ENCODE results near the gene RAB11FIP4. TPM values are rescaled to one million over a fixed set of nuclear protein-coding genes. Genes with fewer than 3 reads are reported as not detected.
"Not testable (repeated sequence)": the region's sequence is repeated elsewhere in the genome, so short reads cannot be mapped to it uniquely, and the experiment has no call there.

RAB11FIP4 gene
- total RNA-seq (1 to 10 TPM in 8 of 9 donors, under 1 TPM in 1; 0.48 to 3.8 (median 2.5) TPM), polyA plus RNA-seq (1 to 10 TPM in 1 of 3 donors, under 1 TPM in 2; 0.54 to 2.1 (median 0.92) TPM)
- long read RNA-seq, donor 1: 0 reads
- long read RNA-seq, donor 2: 0 reads
- long read RNA-seq, donor 3: 0 reads
- long read RNA-seq, donor 4: 0 reads
- long read RNA-seq, donor 5, partial matches to known transcripts: 1 of 4 reads
- long read RNA-seq, donor 5, other reads (novel, unspliced or antisense): 1 of 4 reads
- long read RNA-seq, donor 6, partial matches to known transcripts: 0 of 1 reads
- long read RNA-seq, donor 6, other reads (novel, unspliced or antisense): 0 of 1 reads
- long read RNA-seq, donor 7: 0 reads
- long read RNA-seq, donor 8: 0 reads
- long read RNA-seq, donor 9: 0 reads
- long read RNA-seq, donor 10: 0 reads

GRCh38 chr17:31391496-31391949 lies at the start of gene RAB11FIP4:
TSS of gene RAB11FIP4 (plus strand) at chr17:31391675. CDS start at chr17:31391853, 178 bp downstream.
- intact Hi-C loops (cut with DNase I): no loop called here
- peaks cover 11% of the 10 kb centered on the region for H3K27me3 ChIP-seq
- peak in 1 of 7 donors; percentile 46 for DNase-seq

GRCh38 chr17:31345191-31345747 lies 46.2 kb upstream of the RAB11FIP4 start:
- WGBS, 4 donors: 87 to 99% (median 96%) methylated on average over 9 to 17 of the region's 34 CpGs
- not testable (repeated sequence) for H3K4me1 ChIP-seq (replicated peaks in 1 of 2); DNase-seq

More at GRCh38 chr17:31391496-31391949, at the start of gene RAB11FIP4:
- TF ChIP-seq POLR2A (IDR thresholded peaks at IDR 0.05) (no peak), CTCF (IDR thresholded peaks at IDR 0.05) (no peak)
- Histone ChIP-seq H3K27ac (no peak within 1 kb of the TSS), H3K36me3 (replicated peaks in 1 of 2) (no peaks in the 10 kb centered on the region), H3K9me3 (replicated peaks in 1 of 3) (no peaks in the 10 kb centered on the region), H3K4me1 (replicated peaks in 1 of 2) (no peaks in the 10 kb centered on the region), H3K4me3 (peak within 1 kb of the TSS in 2 of 4 donors; percentile 2 to 53)
- 1% methylated on average over 33 to 61 of the region's 69 CpGs; no CpG with 5 or more reads in 2 of the 4 donors for WGBS, 4 donors

GRCh38 chr17:31349454-31349853 lies 42.0 kb upstream of the RAB11FIP4 start:
- Histone ChIP-seq H3K27me3 (no peaks in the 10 kb centered on the region), H3K36me3 (replicated peaks in 1 of 2) (peaks cover 0 to 30% of the 10 kb centered on the region in 2 donors)

More at GRCh38 chr17:31345191-31345747, 46.2 kb upstream of the RAB11FIP4 start:
- H3K4me3 ChIP-seq; H3K27ac ChIP-seq; H3K27me3 ChIP-seq; intact Hi-C loops (cut with DNase I); H3K9me3 ChIP-seq (replicated peaks in 1 of 3): not testable (repeated sequence)
- peaks cover 0 to 46% of the 10 kb centered on the region in 2 donors for H3K36me3 ChIP-seq (replicated peaks in 1 of 2)

GRCh38 chr17:31355935-31356334 lies 35.5 kb upstream of the RAB11FIP4 start:
- no peak overlapping the region for H3K27ac ChIP-seq
- no peak for DNase-seq
- TF ChIP-seq CTCF (IDR thresholded peaks at IDR 0.05): no peak
- TF ChIP-seq POLR2A (IDR thresholded peaks at IDR 0.05): no peak
- 41 to 62% (median 48%) methylated on average over 1 of the region's 1 CpG for WGBS, 4 donors
- peaks cover 0 to 27% of the 10 kb centered on the region in 2 donors for H3K36me3 ChIP-seq (replicated peaks in 1 of 2)
- peaks cover 0 to 1% (median 0%) of the 10 kb centered on the region in 3 donors for H3K9me3 ChIP-seq (replicated peaks in 1 of 3)
- intact Hi-C loops (cut with DNase I): no loop called here
- no peaks in the 10 kb centered on the region for H3K4me1 ChIP-seq (replicated peaks in 1 of 2)
- no peak overlapping the region for H3K4me3 ChIP-seq
- no peaks in the 10 kb centered on the region for H3K27me3 ChIP-seq

More at GRCh38 chr17:31349454-31349853, 42.0 kb upstream of the RAB11FIP4 start:
- TF ChIP-seq POLR2A (IDR thresholded peaks at IDR 0.05) (no peak), CTCF (IDR thresholded peaks at IDR 0.05) (no peak)
- peaks cover 0 to 6% (median 0%) of the 10 kb centered on the region in 3 donors for H3K9me3 ChIP-seq (replicated peaks in 1 of 3)
- no peaks in the 10 kb centered on the region for H3K4me1 ChIP-seq (replicated peaks in 1 of 2)
- intact Hi-C loops (cut with DNase I): no loop called here
- H3K27ac ChIP-seq: no peak overlapping the region
- DNase-seq: no peak
- H3K4me3 ChIP-seq: no peak overlapping the region
